Measurements from ENCODE around the gene SERAC1.

The SERAC1 gene

GRCh38 chr6:158207422-158207788 is 39.3 kb upstream of the SERAC1 start:
- Histone ChIP-seq H3K27ac (ENCODE audit: low read depth, low read length) (no peak overlapping the region), H3K18ac (ENCODE audit: low read length) (no peak overlapping the region)

GRCh38 chr6:158206740-158207421 is 38.8 kb upstream of the SERAC1 start:
- Histone ChIP-seq H2BK15ac (replicated peaks; ENCODE audit: low read depth) (no peak overlapping the region), H4K8ac (ENCODE audit: low read depth, low read length) (no peak overlapping the region), H3K4ac (ENCODE audit: low read depth, low read length) (no peak overlapping the region), H2BK5ac (ENCODE audit: low read length) (no peak overlapping the region), H3K56ac (ENCODE audit: low read length) (no peak overlapping the region), H3K79me2 (ENCODE audit: control insufficient read depth, insufficient read depth, low read length) (no peaks in the 10 kb centered on the region), H3K4me2 (ENCODE audit: low read length) (no peak overlapping the region), H3K4me3 (ENCODE audit: low read length) (no peak overlapping the region), H3K27ac (ENCODE audit: low read depth, low read length) (no peak overlapping the region), H3K18ac (ENCODE audit: low read length) (no peak overlapping the region), H4K5ac (ENCODE audit: low read length) (no peak overlapping the region), H3K79me1 (ENCODE audit: low read length) (no peaks in the 10 kb centered on the region), H3K36me3 (ENCODE audit: control insufficient read depth, insufficient read depth, low read length) (no peaks in the 10 kb centered on the region), H3K23ac (ENCODE audit: low read length) (no peak overlapping the region), H3K27me3 (ENCODE audit: insufficient read depth, low read length, poor library complexity) (no peaks in the 10 kb centered on the region), H2AK5ac (ENCODE audit: low read length) (no peak overlapping the region), H3K9ac (ENCODE audit: low read length) (no peak overlapping the region), H3K4me1 (ENCODE audit: control insufficient read depth, low read depth, low read length) (no peaks in the 10 kb centered on the region), H2BK120ac (ENCODE audit: low read depth, low read length) (no peak overlapping the region)
- no CpG with 5 or more reads among the region's 7 CpGs for WGBS (ENCODE audit: extremely low coverage, insufficient coverage, low lambda C conversion rate)
- no peak for DNase-seq

More at GRCh38 chr6:158207422-158207788, 39.3 kb upstream of the SERAC1 start:
- H2BK15ac ChIP-seq (replicated peaks; ENCODE audit: low read depth) = no peak overlapping the region
- no peak overlapping the region for H3K56ac ChIP-seq (ENCODE audit: low read length)
- H3K79me1 ChIP-seq (ENCODE audit: low read length) = no peaks in the 10 kb centered on the region
- H3K4me3 ChIP-seq (ENCODE audit: low read length) = no peak overlapping the region
- no peak overlapping the region for H3K9ac ChIP-seq (ENCODE audit: low read length)
- H3K23ac ChIP-seq (ENCODE audit: low read length) = no peak overlapping the region
- no peak overlapping the region for H2AK5ac ChIP-seq (ENCODE audit: low read length)
- no peaks in the 10 kb centered on the region for H3K4me1 ChIP-seq (ENCODE audit: control insufficient read depth, low read depth, low read length)
- no peak overlapping the region for H4K8ac ChIP-seq (ENCODE audit: low read depth, low read length)
- no peak for DNase-seq
- H2BK5ac ChIP-seq (ENCODE audit: low read length) = no peak overlapping the region
- no peaks in the 10 kb centered on the region for H3K36me3 ChIP-seq (ENCODE audit: control insufficient read depth, insufficient read depth, low read length)
- no peak overlapping the region for H2BK120ac ChIP-seq (ENCODE audit: low read depth, low read length)
- no peaks in the 10 kb centered on the region for H3K27me3 ChIP-seq (ENCODE audit: insufficient read depth, low read length, poor library complexity)
- H3K4ac ChIP-seq (ENCODE audit: low read depth, low read length) = no peak overlapping the region
- no peak overlapping the region for H3K4me2 ChIP-seq (ENCODE audit: low read length)
- H4K5ac ChIP-seq (ENCODE audit: low read length) = no peak overlapping the region
- no peaks in the 10 kb centered on the region for H3K79me2 ChIP-seq (ENCODE audit: control insufficient read depth, insufficient read depth, low read length)
- no CpG with 5 or more reads among the region's 3 CpGs for WGBS (ENCODE audit: extremely low coverage, insufficient coverage, low lambda C conversion rate)

GRCh38 chr6:158205169-158205944 is 37.3 kb upstream of the SERAC1 start:
- H3K56ac ChIP-seq (ENCODE audit: low read length) = no peak overlapping the region
- H3K36me3 ChIP-seq (ENCODE audit: control insufficient read depth, insufficient read depth, low read length) = no peaks in the 10 kb centered on the region
- no peak overlapping the region for H3K9ac ChIP-seq (ENCODE audit: low read length)
- no peak overlapping the region for H2BK5ac ChIP-seq (ENCODE audit: low read length)
- H2AK5ac ChIP-seq (ENCODE audit: low read length) = no peak overlapping the region
- no peak overlapping the region for H4K8ac ChIP-seq (ENCODE audit: low read depth, low read length)
- no peak overlapping the region for H3K4ac ChIP-seq (ENCODE audit: low read depth, low read length)
- no peak overlapping the region for H4K5ac ChIP-seq (ENCODE audit: low read length)
- no peak overlapping the region for H3K4me3 ChIP-seq (ENCODE audit: low read length)
- no CpG with 5 or more reads among the region's 13 CpGs for WGBS (ENCODE audit: extremely low coverage, insufficient coverage, low lambda C conversion rate)
- no peaks in the 10 kb centered on the region for H3K4me1 ChIP-seq (ENCODE audit: control insufficient read depth, low read depth, low read length)
- no peak overlapping the region for H2BK120ac ChIP-seq (ENCODE audit: low read depth, low read length)
- no peak overlapping the region for H3K4me2 ChIP-seq (ENCODE audit: low read length)
- H3K18ac ChIP-seq (ENCODE audit: low read length) = no peak overlapping the region
- no peak overlapping the region for H2BK15ac ChIP-seq (replicated peaks; ENCODE audit: low read depth)
- H3K79me2 ChIP-seq (ENCODE audit: control insufficient read depth, insufficient read depth, low read length) = no peaks in the 10 kb centered on the region
- no peak overlapping the region for H3K27ac ChIP-seq (ENCODE audit: low read depth, low read length)
- no peaks in the 10 kb centered on the region for H3K27me3 ChIP-seq (ENCODE audit: insufficient read depth, low read length, poor library complexity)
- no peaks in the 10 kb centered on the region for H3K79me1 ChIP-seq (ENCODE audit: low read length)
- peak; percentile 60 for DNase-seq
- H3K23ac ChIP-seq (ENCODE audit: low read length) = no peak overlapping the region

GRCh38 chr6:158198461-158198860 is 30.4 kb upstream of the SERAC1 start:
- Histone ChIP-seq H3K4me3 (ENCODE audit: low read length) (no peak overlapping the region), H3K9ac (ENCODE audit: low read length) (no peak overlapping the region), H2BK5ac (ENCODE audit: low read length) (no peak overlapping the region), H3K56ac (ENCODE audit: low read length) (no peak overlapping the region), H3K79me2 (ENCODE audit: control insufficient read depth, insufficient read depth, low read length) (no peaks in the 10 kb centered on the region), H3K27me3 (ENCODE audit: insufficient read depth, low read length, poor library complexity) (no peaks in the 10 kb centered on the region), H3K4me2 (ENCODE audit: low read length) (no peak overlapping the region), H3K79me1 (ENCODE audit: low read length) (no peaks in the 10 kb centered on the region), H2BK120ac (ENCODE audit: low read depth, low read length) (no peak overlapping the region), H4K8ac (ENCODE audit: low read depth, low read length) (no peak overlapping the region), H3K27ac (ENCODE audit: low read depth, low read length) (no peak overlapping the region), H3K4me1 (ENCODE audit: control insufficient read depth, low read depth, low read length) (no peaks in the 10 kb centered on the region), H3K23ac (ENCODE audit: low read length) (no peak overlapping the region), H2BK15ac (replicated peaks; ENCODE audit: low read depth) (no peak overlapping the region), H3K36me3 (ENCODE audit: control insufficient read depth, insufficient read depth, low read length) (no peaks in the 10 kb centered on the region), H3K18ac (ENCODE audit: low read length) (no peak overlapping the region), H2AK5ac (ENCODE audit: low read length) (no peak overlapping the region), H4K5ac (ENCODE audit: low read length) (no peak overlapping the region), H3K4ac (ENCODE audit: low read depth, low read length) (no peak overlapping the region)
- no peak for DNase-seq
- WGBS (ENCODE audit: extremely low coverage, insufficient coverage, low lambda C conversion rate) = no CpG with 5 or more reads among the region's 13 CpGs

- Histone ChIP-seq H3K18ac (ENCODE audit: low read length) (no peak overlapping the region), H2BK15ac (replicated peaks; ENCODE audit: low read depth) (no peak overlapping the region), H2BK5ac (ENCODE audit: low read length) (no peak overlapping the region), H3K23ac (ENCODE audit: low read length) (no peak overlapping the region), H3K27me3 (ENCODE audit: insufficient read depth, low read length, poor library complexity) (no peaks in the 10 kb centered on the region), H3K4ac (ENCODE audit: low read depth, low read length) (no peak overlapping the region), H3K4me1 (ENCODE audit: control insufficient read depth, low read depth, low read length) (no peaks in the 10 kb centered on the region), H3K79me2 (ENCODE audit: control insufficient read depth, insufficient read depth, low read length) (no peaks in the 10 kb centered on the region), H2AK5ac (ENCODE audit: low read length) (no peak overlapping the region), H3K36me3 (ENCODE audit: control insufficient read depth, insufficient read depth, low read length) (no peaks in the 10 kb centered on the region), H3K4me2 (ENCODE audit: low read length) (no peak overlapping the region), H3K56ac (ENCODE audit: low read length) (no peak overlapping the region), H4K8ac (ENCODE audit: low read depth, low read length) (no peak overlapping the region), H3K27ac (ENCODE audit: low read depth, low read length) (no peak overlapping the region), H4K5ac (ENCODE audit: low read length) (no peak overlapping the region), H3K79me1 (ENCODE audit: low read length) (no peaks in the 10 kb centered on the region), H2BK120ac (ENCODE audit: low read depth, low read length) (no peak overlapping the region), H3K4me3 (ENCODE audit: low read length) (no peak overlapping the region), H3K9ac (ENCODE audit: low read length) (no peak overlapping the region)
- no peak for DNase-seq
- no CpG with 5 or more reads among the region's 4 CpGs for WGBS (ENCODE audit: extremely low coverage, insufficient coverage, low lambda C conversion rate)
Measured at GRCh38 chr6:158194487-158195280, 26.6 kb upstream of the SERAC1 start.

Measured in mesendoderm (in vitro differentiated cells).